Hepatocyte (in vitro differentiated cells): ENCODE measurements around the gene OCEL1. TPM values are rescaled to one million over a fixed set of nuclear protein-coding genes. Genes with fewer than 3 reads are reported as not detected.
"Not testable (repeated sequence)": the region's sequence is repeated elsewhere in the genome, so short reads cannot be mapped to it uniquely, and the experiment has no call there.

Experiments
- DNase-seq: peaks from one replicate; pipeline ENCODE4 v3.0.0-alpha.2; 2016; ENCODE audit warnings: low spot score
- H2AFZ ChIP-seq: fragments of 200-600 bp; sonication (generic); 2 replicates; pipeline ENCODE4 v1.6.0; 2016; ENCODE audit warnings: antibody characterized with exemption, mild to moderate bottlenecking
- H3K27ac ChIP-seq: fragments of 200-600 bp; sonication (generic); 2 replicates; pipeline ENCODE4 v1.5.1; 2016; ENCODE audit warnings: mild to moderate bottlenecking
- H3K27me3 ChIP-seq: fragments of 200-600 bp; sonication (generic); 2 replicates; pipeline ENCODE4 v1.6.1; 2016
- H3K36me3 ChIP-seq: fragments of 200-600 bp; sonication (generic); replicated peaks from 2 replicates; pipeline ENCODE4 v1.5.1; 2016; ENCODE audit warnings: low read depth; ENCODE audit not compliant: insufficient read depth
- H3K4me1 ChIP-seq: fragments of 200-600 bp; sonication (generic); 2 replicates; pipeline ENCODE4 v1.5.1; 2016; ENCODE audit warnings: mild to moderate bottlenecking, moderate library complexity; ENCODE audit not compliant: insufficient read depth
- H3K4me2 ChIP-seq: fragments of 200-600 bp; sonication (generic); 2 replicates; pipeline ENCODE4 v1.6.0; 2016
- H3K4me3 ChIP-seq: fragments of 200-600 bp; sonication (generic); 2 replicates; pipeline ENCODE4 v1.5.1; 2016; ENCODE audit warnings: mild to moderate bottlenecking
- H3K79me2 ChIP-seq: fragments of 200-600 bp; sonication (generic); 2 replicates; pipeline ENCODE4 v1.6.0; 2017; ENCODE audit warnings: mild to moderate bottlenecking
- H3K9me2 ChIP-seq: fragments of 200-600 bp; sonication (generic); replicated peaks from 2 replicates; pipeline ENCODE4 v1.6.0; 2017; ENCODE audit warnings: mild to moderate bottlenecking; ENCODE audit not compliant: insufficient read depth
- H3K9me3 ChIP-seq: fragments of 200-600 bp; sonication (generic); 2 replicates; pipeline ENCODE4 v1.5.1; 2016; ENCODE audit warnings: low read depth, mild to moderate bottlenecking
- H4K20me1 ChIP-seq: fragments of 200-600 bp; sonication (generic); 2 replicates; pipeline ENCODE4 v1.6.0; 2016; ENCODE audit warnings: mild to moderate bottlenecking; ENCODE audit not compliant: insufficient read depth, poor library complexity, severe bottlenecking
- EZH2 ChIP-seq: fragments of 200-600 bp; sonication (generic); IDR thresholded peaks from 2 replicates; pipeline ENCODE4 v1.6.1; 2016; ENCODE audit warnings: antibody characterized with exemption, mild to moderate bottlenecking, borderline replicate concordance
- EZH2phosphoT487 ChIP-seq: fragments of 200-600 bp; sonication (generic); IDR thresholded peaks from one replicate; pipeline ENCODE4 v1.6.1; 2018; ENCODE audit warnings: antibody characterized with exemption, mild to moderate bottlenecking, low read depth, moderate library complexity; ENCODE audit not compliant: unreplicated experiment, severe bottlenecking
- WGBS: methylation state at CpG from one replicate; pipeline ENCODE4 v1.1.6; 2016; ENCODE audit warnings: low lambda C conversion rate; ENCODE audit errors: missing lambda C conversion rate; 5-methylcytosine and 5-hydroxymethylcytosine counted together
- polyA plus RNA-seq: library from polyadenylated mRNA; unstranded; fragments of >200 nt; fragmentation: Nextera tagmentation; extraction: Ambion mirVana; gene quantifications from 2 replicates; pipeline ENCODE4 v1.2.1, GENCODE V29; 2016
- total RNA-seq: library from RNA; depleted of rRNA; stranded (reverse); fragments of >200 nt; gene quantifications from 2 replicates; pipeline ENCODE4 v1.2.3, GENCODE V29; 2014
- TF ChIP-seq, protein P1 (sequence below): fragments of 200-600 bp; sonication (generic); IDR thresholded peaks from 2 replicates; pipeline ENCODE4 v1.5.1; 2016; ENCODE audit warnings: antibody characterized with exemption, mild to moderate bottlenecking; ENCODE audit not compliant: poor library complexity

Gene OCEL1
- total and polyA plus RNA-seq, 2 experiments from 2014 or later: 9.5 to 47.7 TPM

DNA sequence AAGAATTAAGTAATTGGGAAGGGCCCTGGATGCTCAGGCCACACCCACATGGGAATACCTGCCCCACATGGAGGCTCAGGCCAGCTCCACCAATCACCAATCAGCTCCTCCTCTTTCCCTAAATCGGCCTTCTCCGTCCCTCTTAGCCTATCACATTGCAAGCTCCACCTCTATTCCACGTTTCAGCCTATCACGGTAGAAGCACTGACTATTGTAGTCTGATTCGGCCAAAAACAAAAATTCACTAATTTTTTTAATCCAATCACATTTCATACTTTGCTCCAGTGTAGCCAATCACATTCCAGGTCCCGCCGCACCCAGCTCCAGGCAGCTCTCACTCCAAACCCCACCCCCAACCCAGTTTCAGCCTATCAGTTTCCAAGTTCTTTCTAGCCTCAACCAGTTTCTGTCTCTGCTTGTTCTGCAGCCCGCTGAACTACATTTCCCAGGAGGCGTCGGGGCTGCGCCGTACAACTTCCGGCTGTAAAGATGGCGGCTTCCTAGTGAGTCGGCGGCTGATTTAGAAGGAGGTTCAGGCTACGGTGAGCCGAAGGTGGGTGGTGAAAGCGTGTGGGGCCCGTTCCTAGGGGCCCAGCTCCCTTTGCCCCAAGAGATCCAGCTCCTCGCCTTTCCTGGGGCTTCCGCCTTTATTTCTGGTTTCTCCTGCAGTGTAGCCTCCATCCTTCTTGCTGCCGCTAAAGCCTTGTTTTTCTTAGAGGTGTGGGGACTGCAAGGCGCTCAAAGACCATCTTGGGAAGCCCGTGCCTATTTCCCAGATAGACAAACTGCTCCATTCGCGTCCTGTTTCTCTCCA, 41.2 kb downstream of the OCEL1 start, which contains the start of gene BABAM1:
Gene BABAM1, plus strand, starts transcription at position 469 of the 814 bp plus-strand sequence. CDS start 1,364 bp downstream, outside the sequence.
- 1% methylated on average over 27 of the region's 27 CpGs for WGBS
- no peaks in the 10 kb centered on the region for H3K36me3 ChIP-seq
- no peak for TF ChIP-seq EZH2
- no peak for TF ChIP-seq EZH2phosphoT487
- TF ChIP-seq, protein P1, sequence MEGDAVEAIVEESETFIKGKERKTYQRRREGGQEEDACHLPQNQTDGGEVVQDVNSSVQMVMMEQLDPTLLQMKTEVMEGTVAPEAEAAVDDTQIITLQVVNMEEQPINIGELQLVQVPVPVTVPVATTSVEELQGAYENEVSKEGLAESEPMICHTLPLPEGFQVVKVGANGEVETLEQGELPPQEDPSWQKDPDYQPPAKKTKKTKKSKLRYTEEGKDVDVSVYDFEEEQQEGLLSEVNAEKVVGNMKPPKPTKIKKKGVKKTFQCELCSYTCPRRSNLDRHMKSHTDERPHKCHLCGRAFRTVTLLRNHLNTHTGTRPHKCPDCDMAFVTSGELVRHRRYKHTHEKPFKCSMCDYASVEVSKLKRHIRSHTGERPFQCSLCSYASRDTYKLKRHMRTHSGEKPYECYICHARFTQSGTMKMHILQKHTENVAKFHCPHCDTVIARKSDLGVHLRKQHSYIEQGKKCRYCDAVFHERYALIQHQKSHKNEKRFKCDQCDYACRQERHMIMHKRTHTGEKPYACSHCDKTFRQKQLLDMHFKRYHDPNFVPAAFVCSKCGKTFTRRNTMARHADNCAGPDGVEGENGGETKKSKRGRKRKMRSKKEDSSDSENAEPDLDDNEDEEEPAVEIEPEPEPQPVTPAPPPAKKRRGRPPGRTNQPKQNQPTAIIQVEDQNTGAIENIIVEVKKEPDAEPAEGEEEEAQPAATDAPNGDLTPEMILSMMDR: no peak

DNA sequence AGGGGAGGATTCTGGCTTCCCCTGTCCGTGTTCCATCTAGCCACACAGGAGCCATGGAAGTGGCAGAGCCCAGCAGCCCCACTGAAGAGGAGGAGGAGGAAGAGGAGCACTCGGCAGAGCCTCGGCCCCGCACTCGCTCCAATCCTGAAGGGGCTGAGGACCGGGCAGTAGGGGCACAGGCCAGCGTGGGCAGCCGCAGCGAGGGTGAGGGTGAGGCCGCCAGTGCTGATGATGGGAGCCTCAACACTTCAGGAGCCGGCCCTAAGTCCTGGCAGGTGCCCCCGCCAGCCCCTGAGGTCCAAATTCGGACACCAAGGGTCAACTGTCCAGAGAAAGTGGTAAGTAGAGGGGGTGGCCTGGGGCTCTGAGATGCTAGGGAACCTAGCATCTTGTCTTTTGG, 42.7 kb downstream of the OCEL1 start:
- Histone ChIP-seq H3K36me3 (no peaks in the 10 kb centered on the region), H3K4me1 (peaks cover 4% of the 10 kb centered on the region), H3K9me3 (no peaks in the 10 kb centered on the region), H3K79me2 (peaks cover 12% of the 10 kb centered on the region), H3K27me3 (no peaks in the 10 kb centered on the region), H3K4me2 (peak overlapping the region; percentile 92), H3K9me2 (no peaks in the 10 kb centered on the region), H4K20me1 (no peaks in the 10 kb centered on the region), H3K4me3 (no peak overlapping the region), H2AFZ (no peak overlapping the region), H3K27ac (no peak overlapping the region)
- WGBS: 97% methylated on average over 13 of the region's 13 CpGs
- DNase-seq: no peak
- TF ChIP-seq EZH2phosphoT487 (no peak), EZH2 (no peak)
- TF ChIP-seq, protein P1: no peak

More for the DNA sequence above, 41.2 kb downstream of the OCEL1 start, which contains the start of gene BABAM1:
- H3K4me3 ChIP-seq: peak within 1 kb of the TSS; percentile 34
- H3K27ac ChIP-seq: peak within 1 kb of the TSS; percentile 18
- peak; percentile 97 for DNase-seq
- H2AFZ ChIP-seq: peak within 1 kb of the TSS; percentile 38
- H4K20me1 ChIP-seq: no peaks in the 10 kb centered on the region
- H3K9me3 ChIP-seq: no peaks in the 10 kb centered on the region
- H3K27me3 ChIP-seq: no peaks in the 10 kb centered on the region
- no peaks in the 10 kb centered on the region for H3K9me2 ChIP-seq
- peak within 1 kb of the TSS; percentile 92 for H3K4me2 ChIP-seq
- peaks cover 12% of the 10 kb centered on the region for H3K79me2 ChIP-seq
- peaks cover 4% of the 10 kb centered on the region for H3K4me1 ChIP-seq

GRCh38 chr19:17274892-17275291, 48.9 kb downstream of the OCEL1 start:
- H3K79me2 ChIP-seq, H4K20me1 ChIP-seq, H3K4me2 ChIP-seq, H3K36me3 ChIP-seq, H2AFZ ChIP-seq, H3K9me2 ChIP-seq, H3K27ac ChIP-seq, DNase-seq, H3K27me3 ChIP-seq, H3K9me3 ChIP-seq, H3K4me3 ChIP-seq, H3K4me1 ChIP-seq: not testable (repeated sequence)
- WGBS: 96% methylated on average over 3 of the region's 3 CpGs

- H4K20me1 ChIP-seq: no peaks in the 10 kb centered on the region
- H3K79me2 ChIP-seq: no peaks in the 10 kb centered on the region
- no peaks in the 10 kb centered on the region for H3K9me2 ChIP-seq
- no peak for TF ChIP-seq EZH2
- TF ChIP-seq EZH2phosphoT487: no peak
- TF ChIP-seq, protein P1: no peak
- no peaks in the 10 kb centered on the region for H3K27me3 ChIP-seq
- H3K4me3 ChIP-seq: no peak overlapping the region
- no peak overlapping the region for H2AFZ ChIP-seq
- no peaks in the 10 kb centered on the region for H3K9me3 ChIP-seq
- no peak for DNase-seq
- WGBS: 96% methylated on average over 19 of the region's 19 CpGs
- no peaks in the 10 kb centered on the region for H3K4me1 ChIP-seq
- H3K27ac ChIP-seq: no peak overlapping the region
- no peak overlapping the region for H3K4me2 ChIP-seq
- no peaks in the 10 kb centered on the region for H3K36me3 ChIP-seq
Measured at GRCh38 chr19:17275441-17276175, 49.6 kb downstream of the OCEL1 start.
